Stimulated activated CD4-positive, alpha-beta T cell treated with anti-CD3 and anti-CD28 coated beads, TNF-alpha, amount 100 ng/mL, for 1 hour (primary cell): ENCODE data around the gene LPGAT1.
"Not testable (repeated sequence)": the region's sequence is repeated elsewhere in the genome, so short reads cannot be mapped to it uniquely, and the experiment has no call there.

Experiments used
- DNase-seq, 3 donors: peaks; one replicate each; pipeline ENCODE4 v3.0.0-alpha.2; 2020; ENCODE audit warnings: low read depth in 3 of 3, low spot score in 1 of 3

Gene LPGAT1, protein sequence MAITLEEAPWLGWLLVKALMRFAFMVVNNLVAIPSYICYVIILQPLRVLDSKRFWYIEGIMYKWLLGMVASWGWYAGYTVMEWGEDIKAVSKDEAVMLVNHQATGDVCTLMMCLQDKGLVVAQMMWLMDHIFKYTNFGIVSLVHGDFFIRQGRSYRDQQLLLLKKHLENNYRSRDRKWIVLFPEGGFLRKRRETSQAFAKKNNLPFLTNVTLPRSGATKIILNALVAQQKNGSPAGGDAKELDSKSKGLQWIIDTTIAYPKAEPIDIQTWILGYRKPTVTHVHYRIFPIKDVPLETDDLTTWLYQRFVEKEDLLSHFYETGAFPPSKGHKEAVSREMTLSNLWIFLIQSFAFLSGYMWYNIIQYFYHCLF

GRCh38 chr1:211830328-211831142, at the start of gene LPGAT1:
LPGAT1 (minus strand) TSS chr1:211830763; CDS start chr1:211829296, 1,467 bp downstream.
- peak; percentile 34 to 64 (median 43) for DNase-seq

DNA sequence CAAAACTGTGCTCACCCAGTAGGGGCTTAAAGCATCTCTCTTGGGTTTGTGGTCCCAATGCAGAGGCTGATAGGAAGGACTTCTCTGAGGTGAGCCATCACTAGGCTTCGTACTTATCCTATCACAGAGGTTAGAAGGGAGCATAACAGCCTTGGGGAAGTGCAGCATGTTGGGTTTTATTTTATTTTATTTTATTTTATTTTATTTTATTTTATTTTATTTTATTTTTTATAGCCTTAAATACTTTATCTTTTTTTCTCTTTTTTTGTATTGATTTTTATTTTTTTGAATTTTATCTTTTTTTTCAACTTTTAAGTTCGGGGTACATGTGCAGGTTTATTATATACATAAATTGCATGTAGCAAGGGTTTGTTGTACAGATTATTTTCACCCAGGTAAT, 48.9 kb upstream of the LPGAT1 start:
- no peak for DNase-seq

DNA sequence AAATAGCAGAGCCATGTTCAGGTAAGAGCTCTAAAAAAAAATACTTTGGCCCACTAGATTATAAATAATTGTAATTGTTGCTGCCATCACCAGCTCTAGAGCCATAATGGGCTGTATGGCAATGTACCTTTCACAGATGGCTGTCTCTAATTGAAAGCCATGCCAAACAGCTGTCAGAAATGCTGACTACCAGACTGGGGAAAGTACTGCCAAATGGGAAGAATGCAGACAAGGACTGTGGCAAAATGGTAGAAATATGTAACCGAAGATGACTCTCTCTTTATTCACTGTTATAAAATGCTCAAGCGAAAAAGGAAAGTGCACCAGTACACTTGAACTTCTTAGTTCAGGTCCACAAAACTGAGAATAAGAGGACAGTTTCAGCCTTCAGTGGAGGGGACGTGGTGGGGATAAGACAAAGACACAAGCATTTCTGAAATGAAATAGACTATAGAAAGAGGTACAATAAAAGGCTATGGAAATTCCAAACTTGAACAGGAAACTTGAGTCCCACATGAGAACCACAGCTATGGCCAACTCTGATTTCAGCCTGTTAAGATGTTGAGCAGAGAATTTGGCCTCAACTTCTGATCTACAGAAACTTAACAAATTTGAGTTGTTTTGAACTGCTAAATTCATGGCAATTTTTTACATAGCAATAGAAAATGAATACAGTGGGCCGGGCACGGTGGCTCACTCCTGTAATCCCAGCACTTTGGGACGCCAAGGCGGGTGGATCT, 46.5 kb upstream of the LPGAT1 start:
- DNase-seq = no peak

GRCh38 chr1:211875541-211875940, 45.0 kb upstream of the LPGAT1 start:
- DNase-seq = no peak

DNA sequence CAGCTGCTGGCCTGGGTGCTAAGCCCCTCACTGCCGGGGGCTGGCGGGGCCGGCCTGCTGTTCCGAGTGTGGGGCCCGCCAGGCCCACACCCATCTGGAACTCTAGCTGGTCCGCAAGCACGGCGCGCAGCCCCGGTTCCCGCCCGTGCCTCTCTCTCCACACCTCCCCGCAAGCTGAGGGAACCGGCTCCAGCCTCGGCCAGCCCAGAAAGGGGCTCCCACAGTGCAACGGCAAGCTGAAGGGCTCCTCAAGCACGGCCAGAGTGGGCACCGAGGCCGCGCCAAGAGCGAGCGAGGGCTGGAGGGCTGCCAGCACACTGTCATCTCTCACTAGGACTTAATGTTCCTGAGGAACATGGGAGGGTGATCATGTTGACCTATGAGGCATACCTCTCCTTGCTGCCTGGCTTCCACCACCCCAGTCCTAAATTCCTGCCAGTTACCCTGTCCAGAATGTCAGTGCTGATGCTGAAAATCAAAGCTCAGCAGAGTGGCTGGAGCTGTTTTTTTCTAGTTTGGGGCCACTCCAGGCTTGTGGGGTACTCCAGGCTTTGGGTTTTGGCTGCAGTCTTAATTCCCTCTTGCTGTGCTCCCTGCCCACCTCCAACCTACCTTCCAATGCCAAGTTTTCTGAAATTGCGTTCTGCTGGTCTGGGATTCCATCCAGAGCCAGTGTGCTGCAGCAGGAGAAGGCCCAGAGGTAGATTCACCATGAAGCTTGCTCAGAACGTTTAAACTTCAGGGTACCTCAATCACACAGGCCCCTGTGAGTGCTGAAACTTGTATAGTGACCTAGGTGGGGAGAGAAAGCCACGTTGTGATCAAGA, 44.2 kb upstream of the LPGAT1 start:
- DNase-seq = no peak

- not testable (repeated sequence) for DNase-seq
Observed at GRCh38 chr1:211873731-211874130, 43.2 kb upstream of the LPGAT1 start.

DNA sequence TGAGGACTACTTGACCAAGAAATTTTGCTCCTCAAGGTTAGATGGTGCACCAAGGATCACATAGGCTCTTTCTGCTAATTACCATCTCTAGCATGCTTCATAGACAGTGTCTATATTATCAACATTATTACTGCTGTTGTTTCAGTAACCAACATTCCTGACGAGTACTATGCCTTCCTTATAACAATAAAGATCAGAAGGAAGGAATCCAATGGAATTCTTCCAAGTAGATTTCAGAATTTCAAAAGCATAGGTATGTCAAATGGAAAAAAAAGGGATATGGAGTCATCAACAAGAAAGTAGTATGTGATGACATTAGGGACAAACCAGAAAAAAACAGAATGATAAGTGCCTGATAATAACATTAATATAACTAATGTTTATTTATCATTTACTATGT, 39.6 kb upstream of the LPGAT1 start:
- DNase-seq = no peak

GRCh38 chr1:211865180-211865579, 34.6 kb upstream of the LPGAT1 start:
- DNase-seq = no peak

- DNase-seq = no peak
Observed at GRCh38 chr1:211859405-211859804, 28.8 kb upstream of the LPGAT1 start.

GRCh38 chr1:211851174-211851573, 20.6 kb upstream of the LPGAT1 start:
- no peak for DNase-seq

DNA sequence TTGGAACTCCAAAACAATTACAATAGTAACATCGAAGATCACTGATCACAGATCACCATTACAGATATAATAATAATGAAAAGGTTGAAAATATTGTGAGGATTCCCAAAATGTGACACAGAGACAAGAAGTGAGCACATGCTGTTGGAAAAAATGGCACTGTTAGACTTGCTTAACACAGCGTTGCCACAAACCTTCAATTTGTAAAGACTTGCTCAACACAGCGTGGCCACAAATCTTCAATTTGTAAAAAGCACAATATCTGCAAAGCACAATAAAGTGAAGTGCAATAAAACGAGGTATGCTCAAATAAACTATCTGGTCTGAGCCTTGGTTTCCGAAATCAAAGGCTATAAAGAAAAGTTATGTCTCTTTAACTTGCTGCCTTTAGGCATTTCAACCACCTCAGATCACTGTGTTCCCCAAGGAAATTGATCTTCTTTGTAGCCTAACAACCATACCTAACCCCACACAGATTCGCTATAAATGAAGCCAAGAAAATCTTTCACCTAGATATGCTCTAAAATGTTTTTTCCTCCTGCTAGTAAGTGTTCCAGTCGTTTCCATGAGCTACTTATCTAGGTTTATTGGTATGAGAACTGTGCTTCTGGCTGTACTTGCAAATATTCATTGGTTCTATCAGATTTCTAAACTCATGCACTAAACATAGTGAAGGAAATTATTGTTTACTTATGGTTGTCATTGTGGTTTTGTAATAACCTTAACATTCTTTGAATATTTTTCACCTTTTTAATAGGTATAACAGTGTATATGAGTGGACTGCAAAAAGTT, 13.1 kb upstream of the LPGAT1 start:
- DNase-seq = no peak

- no peak for DNase-seq
Observed at GRCh38 chr1:211843018-211843417, 12.5 kb upstream of the LPGAT1 start.

- DNase-seq = no peak
Observed at GRCh38 chr1:211842518-211842917, 12.0 kb upstream of the LPGAT1 start.

- no peak for DNase-seq
Observed at GRCh38 chr1:211839106-211839505, 8.5 kb upstream of the LPGAT1 start.

DNA sequence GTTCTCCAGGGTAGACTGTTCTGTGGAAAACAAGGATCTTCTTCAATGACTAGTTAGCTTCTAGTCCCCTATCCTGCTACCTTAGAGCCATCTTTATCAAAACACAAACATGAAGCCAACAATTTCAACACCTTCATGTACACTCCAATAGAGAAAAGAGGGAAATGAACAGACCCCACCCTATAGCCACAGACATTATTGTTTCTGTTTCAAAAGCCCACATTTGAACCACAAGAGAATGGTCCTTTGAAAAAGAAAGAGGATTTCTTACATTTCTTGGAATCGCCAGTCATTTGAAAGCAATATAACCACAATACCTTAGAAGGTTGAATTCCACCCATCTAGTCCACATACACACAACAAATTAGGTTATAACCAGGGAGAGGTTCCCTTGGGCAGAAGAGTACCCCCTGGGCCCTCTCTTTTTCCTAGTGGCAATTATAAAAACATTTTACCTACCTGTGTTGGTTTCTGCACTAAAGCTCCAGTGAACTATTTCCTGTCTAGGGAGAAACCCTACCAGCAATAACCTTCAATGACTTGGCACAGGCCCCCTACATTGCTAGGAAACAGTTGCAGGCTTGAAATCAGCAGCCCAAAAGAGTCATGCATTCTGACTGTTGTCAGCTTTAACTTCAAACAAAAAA, 2.7 kb upstream of the LPGAT1 start:
- DNase-seq = no peak

- no peak for DNase-seq
Observed at GRCh38 chr1:211832661-211833060, 2.1 kb upstream of the LPGAT1 start.

DNA sequence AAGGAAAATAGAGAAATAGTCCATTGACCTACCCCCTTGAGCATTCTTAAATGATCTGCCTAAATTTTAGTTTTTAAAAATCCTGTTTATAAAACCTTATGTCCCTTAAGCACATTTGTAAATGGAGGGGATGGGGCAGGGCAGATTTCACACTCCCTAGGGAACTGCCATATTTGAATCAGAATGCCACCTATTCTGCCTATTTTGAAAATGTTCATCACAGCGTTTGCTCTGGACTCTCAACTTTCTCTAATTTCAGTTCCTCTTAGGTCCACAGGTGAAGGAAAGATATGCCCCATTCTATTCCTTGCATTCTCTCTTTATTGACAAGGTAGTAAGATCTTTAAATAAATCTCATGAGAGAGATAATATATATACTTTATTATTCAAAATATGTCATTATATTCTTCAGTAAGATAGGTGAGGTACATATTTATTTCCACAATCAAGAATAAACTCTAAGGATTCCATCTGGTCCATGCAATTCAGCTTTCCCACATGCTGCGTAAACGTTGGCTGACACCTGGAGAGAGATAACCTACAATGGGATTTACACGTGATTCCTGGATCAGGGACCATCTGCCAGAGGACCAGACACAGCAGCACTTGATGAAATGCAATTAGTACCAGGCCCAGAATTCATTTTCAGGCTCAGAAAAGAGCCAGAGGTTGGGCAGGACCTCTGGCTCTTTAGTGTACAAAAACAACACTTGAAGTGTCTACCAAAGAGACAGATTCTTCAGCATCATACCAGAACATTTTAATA, 1.2 kb upstream of the LPGAT1 start:
- DNase-seq = no peak

DNA sequence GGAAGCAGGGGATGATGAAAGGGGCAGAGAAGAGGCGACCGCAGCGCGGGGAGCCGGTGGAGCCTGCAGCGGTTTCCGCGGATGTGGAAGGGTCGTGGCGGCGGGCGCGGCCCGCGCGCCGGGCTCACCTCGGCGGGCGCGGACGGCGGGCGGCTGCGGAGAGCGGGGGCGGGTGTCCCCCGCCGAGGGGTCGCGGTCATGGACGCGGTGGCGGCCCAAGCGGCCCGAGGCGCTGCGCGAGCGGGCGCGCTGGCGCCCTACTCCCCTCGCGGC, 572 bp downstream of the LPGAT1 start:
- no peak for DNase-seq
